Measurements from ENCODE around the gene UNC13C. TPM values are rescaled to one million over a fixed set of nuclear protein-coding genes. Genes with fewer than 3 reads are reported as not detected.

The UNC13C gene
- polyA plus RNA-seq, 1 donor from 2014 or later, result 4.0 TPM

- no peaks in the 10 kb centered on the region for H4K20me1 ChIP-seq (ENCODE audit: insufficient read depth)
- TF ChIP-seq RAD21 (conservative IDR thresholded peaks at IDR 0.05) (no peak), SMC3 (conservative IDR thresholded peaks at IDR 0.05; ENCODE audit: poor library complexity) (no peak), POLR2AphosphoS5 (IDR thresholded peaks at IDR 0.05) (no peak), TAF1 (IDR thresholded peaks at IDR 0.05; ENCODE audit: low read depth) (no peak), MXI1 (conservative IDR thresholded peaks at IDR 0.05; ENCODE audit: poor library complexity, severe bottlenecking) (no peak), EP300 (conservative IDR thresholded peaks at IDR 0.05; ENCODE audit: poor library complexity, severe bottlenecking) (no peak), EZH2 (IDR thresholded peaks at IDR 0.05; ENCODE audit: borderline replicate concordance, insufficient read depth, low read length, poor library complexity, severe bottlenecking) (no peak)
- TF ChIP-seq, protein P1, sequence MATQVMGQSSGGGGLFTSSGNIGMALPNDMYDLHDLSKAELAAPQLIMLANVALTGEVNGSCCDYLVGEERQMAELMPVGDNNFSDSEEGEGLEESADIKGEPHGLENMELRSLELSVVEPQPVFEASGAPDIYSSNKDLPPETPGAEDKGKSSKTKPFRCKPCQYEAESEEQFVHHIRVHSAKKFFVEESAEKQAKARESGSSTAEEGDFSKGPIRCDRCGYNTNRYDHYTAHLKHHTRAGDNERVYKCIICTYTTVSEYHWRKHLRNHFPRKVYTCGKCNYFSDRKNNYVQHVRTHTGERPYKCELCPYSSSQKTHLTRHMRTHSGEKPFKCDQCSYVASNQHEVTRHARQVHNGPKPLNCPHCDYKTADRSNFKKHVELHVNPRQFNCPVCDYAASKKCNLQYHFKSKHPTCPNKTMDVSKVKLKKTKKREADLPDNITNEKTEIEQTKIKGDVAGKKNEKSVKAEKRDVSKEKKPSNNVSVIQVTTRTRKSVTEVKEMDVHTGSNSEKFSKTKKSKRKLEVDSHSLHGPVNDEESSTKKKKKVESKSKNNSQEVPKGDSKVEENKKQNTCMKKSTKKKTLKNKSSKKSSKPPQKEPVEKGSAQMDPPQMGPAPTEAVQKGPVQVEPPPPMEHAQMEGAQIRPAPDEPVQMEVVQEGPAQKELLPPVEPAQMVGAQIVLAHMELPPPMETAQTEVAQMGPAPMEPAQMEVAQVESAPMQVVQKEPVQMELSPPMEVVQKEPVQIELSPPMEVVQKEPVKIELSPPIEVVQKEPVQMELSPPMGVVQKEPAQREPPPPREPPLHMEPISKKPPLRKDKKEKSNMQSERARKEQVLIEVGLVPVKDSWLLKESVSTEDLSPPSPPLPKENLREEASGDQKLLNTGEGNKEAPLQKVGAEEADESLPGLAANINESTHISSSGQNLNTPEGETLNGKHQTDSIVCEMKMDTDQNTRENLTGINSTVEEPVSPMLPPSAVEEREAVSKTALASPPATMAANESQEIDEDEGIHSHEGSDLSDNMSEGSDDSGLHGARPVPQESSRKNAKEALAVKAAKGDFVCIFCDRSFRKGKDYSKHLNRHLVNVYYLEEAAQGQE (IDR thresholded peaks at IDR 0.05; ENCODE audit: borderline replicate concordance), result no peak
- TF ChIP-seq, protein P2, sequence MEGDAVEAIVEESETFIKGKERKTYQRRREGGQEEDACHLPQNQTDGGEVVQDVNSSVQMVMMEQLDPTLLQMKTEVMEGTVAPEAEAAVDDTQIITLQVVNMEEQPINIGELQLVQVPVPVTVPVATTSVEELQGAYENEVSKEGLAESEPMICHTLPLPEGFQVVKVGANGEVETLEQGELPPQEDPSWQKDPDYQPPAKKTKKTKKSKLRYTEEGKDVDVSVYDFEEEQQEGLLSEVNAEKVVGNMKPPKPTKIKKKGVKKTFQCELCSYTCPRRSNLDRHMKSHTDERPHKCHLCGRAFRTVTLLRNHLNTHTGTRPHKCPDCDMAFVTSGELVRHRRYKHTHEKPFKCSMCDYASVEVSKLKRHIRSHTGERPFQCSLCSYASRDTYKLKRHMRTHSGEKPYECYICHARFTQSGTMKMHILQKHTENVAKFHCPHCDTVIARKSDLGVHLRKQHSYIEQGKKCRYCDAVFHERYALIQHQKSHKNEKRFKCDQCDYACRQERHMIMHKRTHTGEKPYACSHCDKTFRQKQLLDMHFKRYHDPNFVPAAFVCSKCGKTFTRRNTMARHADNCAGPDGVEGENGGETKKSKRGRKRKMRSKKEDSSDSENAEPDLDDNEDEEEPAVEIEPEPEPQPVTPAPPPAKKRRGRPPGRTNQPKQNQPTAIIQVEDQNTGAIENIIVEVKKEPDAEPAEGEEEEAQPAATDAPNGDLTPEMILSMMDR (IDR thresholded peaks at IDR 0.05; ENCODE audit: poor library complexity, severe bottlenecking), result no peak
- no peaks in the 10 kb centered on the region for H3K9me2 ChIP-seq (ENCODE audit: insufficient read depth, low read length)
- H3K27me3 ChIP-seq (ENCODE audit: insufficient read depth, low read depth, low read length), result no peaks in the 10 kb centered on the region
- no peaks in the 10 kb centered on the region for H3F3A ChIP-seq (ENCODE audit: insufficient read depth, low read length, poor library complexity, severe bottlenecking)
- no peak overlapping the region for H3K4me3 ChIP-seq (ENCODE audit: low read length)
- no peaks in the 10 kb centered on the region for H3K9me3 ChIP-seq (ENCODE audit: low read length)
- no peak overlapping the region for H3K4me2 ChIP-seq (ENCODE audit: low read length)
- no peak overlapping the region for H2AFZ ChIP-seq (ENCODE audit: low read depth, low read length)
- H3K36me3 ChIP-seq (ENCODE audit: insufficient read depth, low read length), result no peaks in the 10 kb centered on the region
- no peak overlapping the region for H3K27ac ChIP-seq (ENCODE audit: low read length)
- no peaks in the 10 kb centered on the region for H3K79me2 ChIP-seq (replicated peaks; ENCODE audit: insufficient read depth, low read length)
- H3K9ac ChIP-seq (ENCODE audit: low read length), result no peak overlapping the region
These were observed 593.3 kb downstream of the UNC13C start for GRCh38 chr15:54571576-54571975.

- H3K9me3 ChIP-seq (ENCODE audit: low read length), result no peaks in the 10 kb centered on the region
- no peak overlapping the region for H3K4me3 ChIP-seq (ENCODE audit: low read length)
- H3K27ac ChIP-seq (ENCODE audit: low read length), result no peak overlapping the region
- no peaks in the 10 kb centered on the region for H3K79me2 ChIP-seq (replicated peaks; ENCODE audit: insufficient read depth, low read length)
- TF ChIP-seq RAD21 (conservative IDR thresholded peaks at IDR 0.05), result no peak
- no peak for TF ChIP-seq MXI1 (conservative IDR thresholded peaks at IDR 0.05; ENCODE audit: poor library complexity, severe bottlenecking)
- TF ChIP-seq SMC3 (conservative IDR thresholded peaks at IDR 0.05; ENCODE audit: poor library complexity), result no peak
- no peak for TF ChIP-seq EP300 (conservative IDR thresholded peaks at IDR 0.05; ENCODE audit: poor library complexity, severe bottlenecking)
- TF ChIP-seq POLR2AphosphoS5 (IDR thresholded peaks at IDR 0.05), result no peak
- TF ChIP-seq EZH2 (IDR thresholded peaks at IDR 0.05; ENCODE audit: borderline replicate concordance, insufficient read depth, low read length, poor library complexity, severe bottlenecking), result no peak
- no peak for TF ChIP-seq TAF1 (IDR thresholded peaks at IDR 0.05; ENCODE audit: low read depth)
- TF ChIP-seq, protein P1 (IDR thresholded peaks at IDR 0.05; ENCODE audit: borderline replicate concordance), result no peak
- TF ChIP-seq, protein P2 (IDR thresholded peaks at IDR 0.05; ENCODE audit: poor library complexity, severe bottlenecking), result no peak
- H3K36me3 ChIP-seq (ENCODE audit: insufficient read depth, low read length), result no peaks in the 10 kb centered on the region
- no peak overlapping the region for H3K9ac ChIP-seq (ENCODE audit: low read length)
- H3K27me3 ChIP-seq (ENCODE audit: insufficient read depth, low read depth, low read length), result no peaks in the 10 kb centered on the region
- H3F3A ChIP-seq (ENCODE audit: insufficient read depth, low read length, poor library complexity, severe bottlenecking), result no peaks in the 10 kb centered on the region
- no peak overlapping the region for H2AFZ ChIP-seq (ENCODE audit: low read depth, low read length)
- no peaks in the 10 kb centered on the region for H3K9me2 ChIP-seq (ENCODE audit: insufficient read depth, low read length)
- H3K4me2 ChIP-seq (ENCODE audit: low read length), result no peak overlapping the region
- no peaks in the 10 kb centered on the region for H4K20me1 ChIP-seq (ENCODE audit: insufficient read depth)
These were observed 597.3 kb downstream of the UNC13C start for GRCh38 chr15:54575586-54575985.

Data from neural cell (in vitro differentiated cells).